ENCODE data around the gene RCAN3. TPM values are rescaled to one million over a fixed set of nuclear protein-coding genes. Genes with fewer than 3 reads are reported as not detected.

The RCAN3 gene
- total and polyA plus RNA-seq, 4 donors, result 0.84 to 4.8 (median 3.1) TPM

- Histone ChIP-seq H3K27me3 (ENCODE audit: control insufficient read depth in 1 of 2, insufficient read depth in 2 of 2, low read length in 1 of 2) (no peaks in the 10 kb centered on the region), H3K27ac (ENCODE audit: low read depth in 1 of 2, low read length in 2 of 2) (no peak overlapping the region), H3K36me3 (ENCODE audit: control insufficient read depth in 1 of 2, insufficient read depth in 2 of 2, low read length in 1 of 2) (peaks cover 0 to 3% of the 10 kb centered on the region in 2 donors), H3K4me3 (ENCODE audit: low read length in 2 of 2) (no peak overlapping the region), H3K4me1 (ENCODE audit: control insufficient read depth in 1 of 2, insufficient read depth in 2 of 2, low read length in 2 of 2) (no peaks in the 10 kb centered on the region), H3K9me3 (ENCODE audit: control insufficient read depth, low read length) (no peaks in the 10 kb centered on the region)
- ATAC-seq (ENCODE audit: low FRiP score) (no peak), DNase-seq (no peak)
- WGBS, 2 donors, result 75 to 81% methylated on average over 4 of the region's 4 CpGs
- intact Hi-C loops (cut with DNase I), result loop anchor here in 1 of 2 donors (5.0 kb wide), 1 partner anchor 442 kb away; no protein-coding TSS in a partner anchor
Measured at GRCh38 chr1:24465099-24465498, 37.5 kb upstream of the RCAN3 start.

DNA sequence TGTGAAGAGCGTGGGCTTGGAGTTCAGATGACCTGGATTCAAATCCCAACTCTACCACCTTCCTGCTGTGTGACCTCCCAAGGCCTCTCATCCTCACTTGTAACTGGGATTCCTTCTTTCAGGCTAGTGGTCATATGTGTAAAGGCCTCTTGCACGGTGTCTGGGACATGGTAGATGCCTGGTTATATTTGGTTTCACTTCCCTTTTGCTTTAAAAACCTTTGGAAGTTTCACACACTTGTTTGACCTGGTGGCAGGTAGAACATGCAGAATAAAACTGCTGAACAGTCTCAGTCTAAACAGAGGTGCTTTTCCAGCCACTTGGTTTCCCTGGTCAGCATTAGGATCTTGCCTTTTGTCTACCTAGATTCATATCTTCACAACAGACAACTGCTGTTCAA, 37.0 kb upstream of the RCAN3 start:
- no peak overlapping the region for H3K27ac ChIP-seq (ENCODE audit: low read depth in 1 of 2, low read length in 2 of 2)
- no peaks in the 10 kb centered on the region for H3K27me3 ChIP-seq (ENCODE audit: control insufficient read depth in 1 of 2, insufficient read depth in 2 of 2, low read length in 1 of 2)
- no peak overlapping the region for H3K4me3 ChIP-seq (ENCODE audit: low read length in 2 of 2)
- WGBS, 2 donors, result 94 to 96% methylated on average over 2 of the region's 2 CpGs
- no peak for ATAC-seq (ENCODE audit: low FRiP score)
- no peaks in the 10 kb centered on the region for H3K4me1 ChIP-seq (ENCODE audit: control insufficient read depth in 1 of 2, insufficient read depth in 2 of 2, low read length in 2 of 2)
- no peaks in the 10 kb centered on the region for H3K9me3 ChIP-seq (ENCODE audit: control insufficient read depth, low read length)
- peaks cover 0 to 3% of the 10 kb centered on the region in 2 donors for H3K36me3 ChIP-seq (ENCODE audit: control insufficient read depth in 1 of 2, insufficient read depth in 2 of 2, low read length in 1 of 2)
- no peak for DNase-seq
- intact Hi-C loops (cut with DNase I), result loop anchor here in 1 of 2 donors (5.0 kb wide), 1 partner anchor 442 kb away; no protein-coding TSS in a partner anchor

GRCh38 chr1:24468685-24469316, 33.8 kb upstream of the RCAN3 start:
- ATAC-seq (ENCODE audit: low FRiP score), result no peak
- 83 to 84% methylated on average over 11 of the region's 11 CpGs for WGBS, 2 donors
- peaks cover 0 to 3% of the 10 kb centered on the region in 2 donors for H3K36me3 ChIP-seq (ENCODE audit: control insufficient read depth in 1 of 2, insufficient read depth in 2 of 2, low read length in 1 of 2)

DNA sequence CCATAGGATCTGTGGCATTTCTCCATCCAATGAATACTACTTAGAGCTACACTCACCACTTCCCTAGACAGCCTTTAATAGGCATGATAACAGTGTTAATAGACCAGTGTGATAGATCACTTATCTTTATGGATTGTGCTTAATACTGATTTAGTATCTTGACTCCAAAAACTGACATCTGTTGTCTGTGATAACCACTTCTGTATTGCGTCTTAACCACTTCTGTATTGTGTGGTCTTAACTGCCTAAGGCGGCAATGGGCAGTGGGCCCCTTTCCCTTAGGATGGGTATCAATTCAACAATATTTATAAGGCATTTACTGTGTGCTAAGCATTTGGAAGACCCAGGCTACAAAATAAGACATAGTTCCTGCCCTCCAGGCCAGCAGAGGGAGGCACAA, 32.0 kb upstream of the RCAN3 start:
- DNase-seq (no peak), ATAC-seq (ENCODE audit: low FRiP score) (no peak)
- Histone ChIP-seq H3K27ac (ENCODE audit: low read depth in 1 of 2, low read length in 2 of 2) (no peak overlapping the region), H3K27me3 (ENCODE audit: control insufficient read depth in 1 of 2, insufficient read depth in 2 of 2, low read length in 1 of 2) (no peaks in the 10 kb centered on the region), H3K36me3 (ENCODE audit: control insufficient read depth in 1 of 2, insufficient read depth in 2 of 2, low read length in 1 of 2) (peaks cover 0 to 1% of the 10 kb centered on the region in 2 donors), H3K9me3 (ENCODE audit: control insufficient read depth, low read length) (no peaks in the 10 kb centered on the region), H3K4me3 (ENCODE audit: low read length in 2 of 2) (no peak overlapping the region), H3K4me1 (ENCODE audit: control insufficient read depth in 1 of 2, insufficient read depth in 2 of 2, low read length in 2 of 2) (no peaks in the 10 kb centered on the region)
- WGBS, 2 donors, result 97% methylated on average over 2 of the region's 2 CpGs
- intact Hi-C loops (cut with DNase I), result no loop called here

More at GRCh38 chr1:24468685-24469316, 33.8 kb upstream of the RCAN3 start:
- Histone ChIP-seq H3K27ac (ENCODE audit: low read depth in 1 of 2, low read length in 2 of 2) (no peak overlapping the region), H3K9me3 (ENCODE audit: control insufficient read depth, low read length) (no peaks in the 10 kb centered on the region), H3K27me3 (ENCODE audit: control insufficient read depth in 1 of 2, insufficient read depth in 2 of 2, low read length in 1 of 2) (no peaks in the 10 kb centered on the region), H3K4me1 (ENCODE audit: control insufficient read depth in 1 of 2, insufficient read depth in 2 of 2, low read length in 2 of 2) (no peaks in the 10 kb centered on the region), H3K4me3 (ENCODE audit: low read length in 2 of 2) (no peak overlapping the region)
- DNase-seq, result no peak
- intact Hi-C loops (cut with DNase I), result loop anchor here in 1 of 2 donors (5.0 kb wide), 1 partner anchor 438 kb away; no protein-coding TSS in a partner anchor

- intact Hi-C loops (cut with DNase I), result no loop called here
- ATAC-seq (ENCODE audit: low FRiP score) (no peak), DNase-seq (no peak)
- WGBS, 2 donors, result 72 to 77% methylated on average over 11 of the region's 11 CpGs
- H3K27ac ChIP-seq (ENCODE audit: low read depth in 1 of 2, low read length in 2 of 2), result no peak overlapping the region
- peaks cover 0 to 1% of the 10 kb centered on the region in 2 donors for H3K36me3 ChIP-seq (ENCODE audit: control insufficient read depth in 1 of 2, insufficient read depth in 2 of 2, low read length in 1 of 2)
- no peak overlapping the region for H3K4me3 ChIP-seq (ENCODE audit: low read length in 2 of 2)
- no peaks in the 10 kb centered on the region for H3K9me3 ChIP-seq (ENCODE audit: control insufficient read depth, low read length)
- no peaks in the 10 kb centered on the region for H3K4me1 ChIP-seq (ENCODE audit: control insufficient read depth in 1 of 2, insufficient read depth in 2 of 2, low read length in 2 of 2)
- no peaks in the 10 kb centered on the region for H3K27me3 ChIP-seq (ENCODE audit: control insufficient read depth in 1 of 2, insufficient read depth in 2 of 2, low read length in 1 of 2)
Measured at GRCh38 chr1:24472527-24473251, 29.9 kb upstream of the RCAN3 start.

DNA sequence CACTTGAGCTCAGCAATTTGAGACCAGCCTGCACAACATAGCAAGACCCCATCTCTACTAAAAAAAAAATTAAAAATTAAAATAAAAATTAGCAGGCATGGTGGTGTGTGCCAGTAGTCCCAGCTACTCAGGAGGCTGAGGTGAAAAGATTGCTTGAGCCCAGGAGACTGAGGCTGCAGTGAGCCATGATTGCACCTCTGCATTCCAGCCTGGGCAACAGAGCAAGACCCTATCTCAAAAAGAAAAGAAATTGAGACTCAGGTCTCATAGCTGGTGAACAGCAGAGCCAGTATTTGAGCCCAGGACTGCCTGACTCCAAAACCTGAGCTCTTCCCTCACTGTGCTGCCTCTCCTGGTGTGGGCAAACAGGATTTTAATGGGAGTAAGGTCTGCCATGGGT, 28.4 kb upstream of the RCAN3 start:
- DNase-seq (no peak), ATAC-seq (ENCODE audit: low FRiP score) (no peak)
- H3K27me3 ChIP-seq (ENCODE audit: control insufficient read depth in 1 of 2, insufficient read depth in 2 of 2, low read length in 1 of 2), result no peaks in the 10 kb centered on the region
- H3K27ac ChIP-seq (ENCODE audit: low read depth in 1 of 2, low read length in 2 of 2), result no peak overlapping the region
- intact Hi-C loops (cut with DNase I), result no loop called here
- H3K4me1 ChIP-seq (ENCODE audit: control insufficient read depth in 1 of 2, insufficient read depth in 2 of 2, low read length in 2 of 2), result no peaks in the 10 kb centered on the region
- H3K9me3 ChIP-seq (ENCODE audit: control insufficient read depth, low read length), result no peaks in the 10 kb centered on the region
- H3K36me3 ChIP-seq (ENCODE audit: control insufficient read depth in 1 of 2, insufficient read depth in 2 of 2, low read length in 1 of 2), result no peaks in the 10 kb centered on the region
- no peak overlapping the region for H3K4me3 ChIP-seq (ENCODE audit: low read length in 2 of 2)

DNA sequence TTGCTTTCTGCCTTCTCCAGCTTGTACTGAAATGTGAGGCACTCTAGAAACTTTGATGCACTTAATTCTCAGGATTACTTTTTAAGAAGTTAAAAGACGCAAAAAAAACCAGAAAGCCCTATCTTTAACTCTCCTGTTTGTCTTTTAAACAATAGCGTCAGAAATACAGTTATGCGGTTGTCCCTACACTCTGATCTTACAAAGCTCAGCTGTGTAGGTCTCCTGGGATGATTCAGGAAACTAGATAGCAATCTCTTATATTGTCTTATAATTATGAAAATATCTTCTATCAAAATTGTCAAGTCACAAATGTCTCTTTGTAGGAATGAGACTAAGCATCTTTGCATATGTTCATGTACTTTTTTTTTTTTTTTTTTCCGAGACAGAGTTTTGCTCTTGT, 26.9 kb upstream of the RCAN3 start:
- ATAC-seq (ENCODE audit: low FRiP score) (no peak), DNase-seq (no peak)
- Histone ChIP-seq H3K27me3 (ENCODE audit: control insufficient read depth in 1 of 2, insufficient read depth in 2 of 2, low read length in 1 of 2) (no peaks in the 10 kb centered on the region), H3K4me3 (ENCODE audit: low read length in 2 of 2) (no peak overlapping the region), H3K27ac (ENCODE audit: low read depth in 1 of 2, low read length in 2 of 2) (no peak overlapping the region), H3K9me3 (ENCODE audit: control insufficient read depth, low read length) (no peaks in the 10 kb centered on the region), H3K4me1 (ENCODE audit: control insufficient read depth in 1 of 2, insufficient read depth in 2 of 2, low read length in 2 of 2) (no peaks in the 10 kb centered on the region), H3K36me3 (ENCODE audit: control insufficient read depth in 1 of 2, insufficient read depth in 2 of 2, low read length in 1 of 2) (no peaks in the 10 kb centered on the region)
- intact Hi-C loops (cut with DNase I), result no loop called here
- 86 to 89% methylated on average over 4 of the region's 4 CpGs for WGBS, 2 donors

DNA sequence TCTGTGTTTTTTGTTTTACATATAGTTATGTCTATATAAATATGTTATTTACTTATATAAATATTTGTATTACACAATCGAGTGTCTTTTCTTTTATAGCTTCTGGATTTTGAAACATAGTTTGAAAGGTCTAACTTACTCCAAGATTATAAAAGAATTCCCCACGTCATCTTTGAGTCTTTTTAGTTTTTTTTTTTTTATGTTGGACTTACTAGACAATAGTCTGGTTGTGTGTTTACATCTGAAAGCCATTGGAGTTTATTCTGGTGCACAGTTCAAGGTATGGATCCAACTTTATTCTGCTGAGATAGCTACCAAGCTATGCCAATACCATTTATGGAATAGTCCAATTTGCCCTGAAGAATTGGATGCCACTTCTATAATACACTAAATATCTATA, 26.1 kb upstream of the RCAN3 start:
- intact Hi-C loops (cut with DNase I), result no loop called here
- DNase-seq (no peak), ATAC-seq (ENCODE audit: low FRiP score) (no peak)
- H3K4me3 ChIP-seq (ENCODE audit: low read length in 2 of 2), result no peak overlapping the region
- no peaks in the 10 kb centered on the region for H3K9me3 ChIP-seq (ENCODE audit: control insufficient read depth, low read length)
- no peaks in the 10 kb centered on the region for H3K4me1 ChIP-seq (ENCODE audit: control insufficient read depth in 1 of 2, insufficient read depth in 2 of 2, low read length in 2 of 2)
- 61 to 67% methylated on average over 2 of the region's 2 CpGs for WGBS, 2 donors
- H3K27ac ChIP-seq (ENCODE audit: low read depth in 1 of 2, low read length in 2 of 2), result no peak overlapping the region
- no peaks in the 10 kb centered on the region for H3K27me3 ChIP-seq (ENCODE audit: control insufficient read depth in 1 of 2, insufficient read depth in 2 of 2, low read length in 1 of 2)
- H3K36me3 ChIP-seq (ENCODE audit: control insufficient read depth in 1 of 2, insufficient read depth in 2 of 2, low read length in 1 of 2), result no peaks in the 10 kb centered on the region

DNA sequence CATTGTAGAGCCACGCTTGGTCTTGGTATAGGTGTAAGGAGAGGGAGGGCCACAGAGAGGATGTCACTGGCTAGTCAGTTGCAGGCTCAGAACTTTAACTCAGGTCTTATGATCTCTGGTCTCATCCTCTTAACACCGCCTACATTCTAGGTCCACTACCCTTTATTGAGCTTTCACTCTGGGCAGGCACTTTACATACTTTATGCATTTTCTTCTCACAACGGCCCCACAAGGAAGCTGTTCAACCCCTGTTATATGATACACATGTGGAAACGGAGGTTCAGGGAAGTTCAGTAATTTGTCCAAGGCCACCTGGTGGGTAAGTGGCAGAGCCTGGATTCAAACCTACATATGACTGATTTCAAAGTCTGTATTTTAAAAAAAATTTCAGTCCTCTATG, 25.3 kb upstream of the RCAN3 start:
- DNase-seq (no peak), ATAC-seq (ENCODE audit: low FRiP score) (no peak)
- Histone ChIP-seq H3K9me3 (ENCODE audit: control insufficient read depth, low read length) (no peaks in the 10 kb centered on the region), H3K4me1 (ENCODE audit: control insufficient read depth in 1 of 2, insufficient read depth in 2 of 2, low read length in 2 of 2) (no peaks in the 10 kb centered on the region), H3K27me3 (ENCODE audit: control insufficient read depth in 1 of 2, insufficient read depth in 2 of 2, low read length in 1 of 2) (no peaks in the 10 kb centered on the region), H3K36me3 (ENCODE audit: control insufficient read depth in 1 of 2, insufficient read depth in 2 of 2, low read length in 1 of 2) (no peaks in the 10 kb centered on the region), H3K4me3 (ENCODE audit: low read length in 2 of 2) (no peak overlapping the region), H3K27ac (ENCODE audit: low read depth in 1 of 2, low read length in 2 of 2) (no peak overlapping the region)
- WGBS, 2 donors, result 77 to 83% methylated on average over 4 of the region's 4 CpGs
- intact Hi-C loops (cut with DNase I), result no loop called here
